TTC549 (cell line): ENCODE results near the gene RAB3GAP1.

ENCODE experiments used
- FAIRE-seq: peaks from 2 replicates; lab custom pipeline; 2012; peaks lifted over from hg19 to GRCh38; lab: Jason Lieb, UNC

RAB3GAP1 gene

GRCh38 chr2:135164431-135164830 lies 112.3 kb downstream of the RAB3GAP1 start:
- FAIRE-seq, result no peak

- FAIRE-seq, result no peak
These were observed 115.2 kb downstream of the RAB3GAP1 start for GRCh38 chr2:135167273-135167672.

GRCh38 chr2:135168204-135168856 lies 116.2 kb downstream of the RAB3GAP1 start:
- no peak for FAIRE-seq

- FAIRE-seq, result no peak
These were observed 118.0 kb downstream of the RAB3GAP1 start for GRCh38 chr2:135169900-135170753.

- FAIRE-seq, result no peak
These were observed 122.1 kb downstream of the RAB3GAP1 start for GRCh38 chr2:135174049-135174809.

GRCh38 chr2:135174810-135175093 lies 122.7 kb downstream of the RAB3GAP1 start:
- no peak for FAIRE-seq

GRCh38 chr2:135175177-135175576 lies 123.1 kb downstream of the RAB3GAP1 start:
- FAIRE-seq, result no peak

- FAIRE-seq, result no peak
These were observed 127.6 kb downstream of the RAB3GAP1 start for GRCh38 chr2:135179689-135180088.

GRCh38 chr2:135182190-135182589 lies 130.1 kb downstream of the RAB3GAP1 start:
- no peak for FAIRE-seq

GRCh38 chr2:135182601-135183000 lies 130.5 kb downstream of the RAB3GAP1 start:
- FAIRE-seq, result no peak

GRCh38 chr2:135183822-135184221 lies 131.7 kb downstream of the RAB3GAP1 start:
- FAIRE-seq, result no peak

GRCh38 chr2:135186054-135186453 lies 134.0 kb downstream of the RAB3GAP1 start:
- no peak for FAIRE-seq

- no peak for FAIRE-seq
These were observed 135.2 kb downstream of the RAB3GAP1 start for GRCh38 chr2:135187270-135187669.

- FAIRE-seq, result no peak
These were observed 137.1 kb downstream of the RAB3GAP1 start for GRCh38 chr2:135189148-135189547.

GRCh38 chr2:135190799-135191198 lies 138.7 kb downstream of the RAB3GAP1 start:
- no peak for FAIRE-seq

GRCh38 chr2:135198481-135198880 lies 146.4 kb downstream of the RAB3GAP1 start:
- no peak for FAIRE-seq

- FAIRE-seq, result no peak
These were observed 150.7 kb downstream of the RAB3GAP1 start for GRCh38 chr2:135202751-135203150.

- FAIRE-seq, result no peak
These were observed 151.9 kb downstream of the RAB3GAP1 start for GRCh38 chr2:135203944-135204343.

GRCh38 chr2:135208016-135208415 lies 155.9 kb downstream of the RAB3GAP1 start:
- no peak for FAIRE-seq

GRCh38 chr2:135212757-135213156 lies 160.7 kb downstream of the RAB3GAP1 start:
- no peak for FAIRE-seq

GRCh38 chr2:135218426-135218825 lies 166.3 kb downstream of the RAB3GAP1 start:
- FAIRE-seq, result no peak

GRCh38 chr2:135219226-135219625 lies 167.1 kb downstream of the RAB3GAP1 start:
- no peak for FAIRE-seq
